ENCODE results near the gene GBP3.

Gene GBP3

GRCh38 chr1:88973520-88974137 is 49.0 kb downstream of the GBP3 start:
- DNase-seq: no peak

- no peak for DNase-seq
Observed at GRCh38 chr1:88961647-88962275, 60.9 kb downstream of the GBP3 start.

GRCh38 chr1:88961081-88961480 is 61.6 kb downstream of the GBP3 start:
- DNase-seq: no peak
